Activated CD4-positive, CD25-positive, alpha-beta regulatory T cell treated with anti-CD3 and anti-CD28 coated beads, Interleukin-2, amount 50 U/mL, for 24 hours (primary cell): ENCODE data around the gene SLC7A1.
"Not testable (repeated sequence)": the region's sequence is repeated elsewhere in the genome, so short reads cannot be mapped to it uniquely, and the experiment has no call there.

Experiments used
- ATAC-seq, 2 donors: fragments of 150-1000 bp; cut with Tn5 transposase; one replicate each; pipeline ENCODE4 v1.10.0; 2021; ENCODE audit warnings: mild to moderate bottlenecking in 1 of 2, moderate library complexity in 1 of 2

Gene SLC7A1

GRCh38 chr13:29595380-29596063, at the start of gene SLC7A1:
SLC7A1 (minus strand) TSS chr13:29595688; CDS start chr13:29536188, 59,500 bp downstream.
- ATAC-seq = peak; percentile 86 to 88

DNA sequence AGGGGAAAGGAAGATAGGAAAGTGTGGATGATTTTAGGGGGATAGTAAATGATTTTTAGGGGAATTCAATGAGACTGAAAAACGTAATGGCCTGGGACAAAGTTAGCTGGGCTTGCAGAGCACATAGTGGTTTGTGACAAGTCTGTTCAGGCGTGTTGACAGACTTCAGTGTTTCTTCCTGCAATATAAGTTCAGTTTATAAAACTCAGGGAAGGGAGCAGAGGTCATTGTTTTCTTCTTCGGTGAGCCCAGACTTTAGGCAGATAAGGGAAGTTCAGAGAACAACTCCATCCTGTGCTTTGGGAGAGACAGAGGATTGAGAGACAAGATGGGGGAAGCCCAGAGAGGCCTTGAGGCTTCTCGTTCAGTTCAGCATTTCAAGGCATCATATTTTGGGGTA, 45.2 kb upstream of the SLC7A1 start:
- no peak for ATAC-seq

DNA sequence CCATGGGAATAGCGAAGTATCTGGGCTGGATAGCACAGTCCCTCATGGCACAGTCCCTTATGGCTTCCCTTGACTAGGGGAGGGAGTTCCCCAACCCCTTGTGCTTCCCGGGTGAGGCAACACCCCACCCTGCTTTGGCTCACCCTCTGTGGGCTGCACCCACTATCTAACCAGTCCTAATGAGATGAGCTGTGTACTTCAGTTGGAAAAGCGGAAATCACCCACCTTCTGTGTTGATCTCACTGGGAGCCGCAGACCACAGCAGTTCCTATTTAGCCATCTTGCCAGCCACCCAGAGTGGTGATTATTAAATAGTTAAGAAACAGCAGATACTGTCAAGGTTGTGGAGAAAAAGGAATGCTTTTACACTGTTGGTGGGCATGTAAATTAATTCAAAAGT, 41.3 kb upstream of the SLC7A1 start:
- not testable (repeated sequence) for ATAC-seq

DNA sequence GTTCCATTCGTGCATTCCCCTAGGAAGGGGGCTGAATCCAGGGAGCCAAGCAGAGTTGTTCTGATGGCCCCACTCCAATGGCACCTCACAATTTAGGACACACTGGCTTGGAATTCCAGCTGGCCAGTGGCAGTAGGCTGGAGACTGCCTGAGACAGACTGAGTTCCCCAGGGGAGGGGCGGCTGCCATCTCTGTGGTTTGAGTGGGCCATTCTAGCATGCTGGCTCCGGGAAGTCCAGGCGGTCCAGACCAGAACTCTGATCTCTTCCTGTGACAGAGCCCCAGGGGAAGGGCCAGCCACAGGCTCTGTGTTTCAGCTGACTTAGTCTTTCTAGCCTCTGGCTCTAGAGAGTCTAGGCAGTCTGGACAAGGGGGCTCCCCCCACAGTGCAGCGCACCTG, 29.5 kb upstream of the SLC7A1 start:
- ATAC-seq = no peak

DNA sequence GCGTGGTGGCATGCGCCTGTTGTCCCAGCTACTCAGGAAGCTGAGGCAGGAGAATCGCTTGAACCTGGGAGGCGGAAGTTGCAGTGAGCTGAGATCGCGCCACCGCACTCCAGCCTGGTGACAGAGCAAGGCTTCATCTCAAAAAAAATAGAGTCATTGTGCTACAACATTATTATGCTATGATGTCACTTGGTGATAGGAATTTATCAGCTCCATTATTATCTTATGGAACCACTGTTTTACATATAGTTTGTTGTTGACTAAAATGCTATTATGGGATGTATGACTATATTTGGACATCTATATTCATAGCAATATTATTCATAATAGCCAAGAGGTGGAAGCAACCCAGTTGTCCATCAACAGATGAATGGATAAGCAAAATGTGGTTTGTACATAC, 26.4 kb upstream of the SLC7A1 start:
- ATAC-seq = no peak

DNA sequence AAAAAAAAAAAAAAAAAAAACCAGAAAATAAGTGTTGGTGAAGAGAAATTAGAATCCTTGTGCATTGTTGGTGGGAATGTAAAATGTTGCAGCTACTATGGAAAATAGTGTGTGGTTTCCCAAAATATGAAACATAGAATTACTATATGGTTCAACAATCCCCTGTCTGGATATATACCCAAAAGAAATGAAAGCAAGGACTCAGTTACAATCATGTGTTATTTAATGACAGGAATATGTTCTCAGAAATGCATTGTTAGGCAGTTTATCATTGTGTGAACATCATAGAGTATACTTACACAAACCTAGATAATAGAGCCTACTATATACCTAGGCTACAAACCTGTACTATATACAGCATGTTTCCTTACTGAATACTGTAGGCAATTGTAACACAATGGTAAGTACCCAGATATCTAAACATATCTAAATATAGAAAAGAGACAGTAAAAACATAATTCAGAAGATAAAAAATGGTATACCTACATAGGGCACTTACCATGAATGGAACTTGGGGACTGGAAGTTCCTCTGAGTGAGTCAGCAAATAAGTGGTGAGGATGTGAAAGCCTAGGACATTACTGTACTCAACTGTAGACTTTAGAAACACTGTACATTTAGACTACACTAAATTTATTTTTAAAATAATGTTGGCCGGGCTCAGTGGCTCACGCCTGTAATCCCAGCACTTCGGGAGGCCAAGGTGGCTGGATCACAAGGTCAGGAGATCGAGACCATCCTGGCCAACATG, 25.7 kb upstream of the SLC7A1 start:
- no peak for ATAC-seq

GRCh38 chr13:29619995-29620394, 24.5 kb upstream of the SLC7A1 start:
- no peak for ATAC-seq

DNA sequence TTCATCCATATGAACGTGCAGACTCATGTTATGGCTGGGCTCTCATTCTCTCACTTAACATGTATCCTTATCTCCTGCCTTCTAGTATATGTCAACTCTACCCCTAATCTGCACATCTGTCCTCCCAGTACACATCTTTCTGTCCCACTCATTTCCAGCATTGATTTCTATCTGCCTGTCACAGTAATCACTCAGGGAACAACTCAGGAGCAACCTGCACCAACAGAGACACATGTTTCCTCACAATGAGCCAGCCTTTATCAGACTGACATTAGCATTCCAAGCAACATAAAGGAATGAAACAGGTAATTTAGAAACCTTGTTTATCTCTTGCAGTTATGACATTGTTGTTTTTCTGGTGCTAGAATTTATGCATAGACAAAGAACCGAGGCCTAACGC, 17.6 kb upstream of the SLC7A1 start:
- no peak for ATAC-seq

DNA sequence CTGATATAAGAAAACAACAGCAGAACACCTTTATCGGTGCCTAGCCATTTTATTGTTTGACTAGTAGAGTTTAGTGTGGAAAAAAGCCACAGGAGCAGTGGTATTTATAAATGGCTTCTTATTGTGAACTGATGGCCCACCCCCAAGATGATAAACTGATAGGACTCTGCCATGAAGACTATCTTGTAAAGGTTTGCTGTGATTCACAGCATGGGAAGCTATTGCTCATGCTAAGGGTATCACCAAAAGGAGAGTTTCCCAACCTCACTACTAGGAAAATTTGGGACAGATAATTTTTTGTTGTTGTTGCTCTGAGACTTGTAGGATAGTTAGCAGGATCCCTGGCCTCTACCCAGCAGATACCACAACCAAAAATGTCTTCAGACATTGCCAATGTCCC, 12.0 kb upstream of the SLC7A1 start:
- no peak for ATAC-seq

- no peak for ATAC-seq
These were observed 10.5 kb upstream of the SLC7A1 start for GRCh38 chr13:29605860-29606526.

DNA sequence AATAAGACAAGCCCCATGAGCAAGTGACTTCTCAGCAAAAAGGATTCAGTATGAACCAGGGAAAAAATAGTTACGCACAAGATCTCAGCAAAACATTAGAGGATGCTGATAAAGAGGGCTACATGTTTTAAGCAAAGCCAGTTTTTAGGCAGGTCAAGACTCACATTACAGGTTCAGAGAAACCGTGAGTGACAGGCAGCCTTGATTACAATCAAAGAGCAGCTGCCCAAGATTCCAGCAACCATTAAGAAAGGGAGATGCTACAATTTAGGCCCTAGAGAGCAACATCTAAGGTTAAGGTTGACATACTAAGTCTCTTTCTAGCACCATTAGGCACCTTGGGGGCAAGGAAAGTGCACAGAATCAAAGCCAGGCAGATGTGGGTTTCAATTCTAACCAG, 2.8 kb upstream of the SLC7A1 start:
- no peak for ATAC-seq

- no peak for ATAC-seq
These were observed 2.2 kb upstream of the SLC7A1 start for GRCh38 chr13:29597706-29598105.

DNA sequence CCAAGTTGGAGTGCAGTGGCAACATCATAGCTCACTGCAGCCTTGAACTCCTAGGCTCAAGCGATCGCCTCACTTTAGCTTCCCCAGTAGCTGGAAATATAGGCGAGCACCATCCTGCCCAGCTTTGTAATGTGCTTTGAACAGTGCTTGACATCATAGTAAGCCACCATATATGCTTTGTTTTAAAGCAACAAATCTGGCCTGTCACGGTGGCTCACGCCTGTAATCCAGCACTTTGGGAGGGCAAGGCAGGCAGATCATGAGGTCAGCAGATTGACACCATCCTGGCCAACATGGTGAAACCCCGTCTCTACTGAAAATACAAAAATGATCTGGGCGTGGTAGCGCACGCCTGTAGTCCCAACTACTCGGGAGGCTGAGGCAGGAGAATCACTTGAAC, 1.8 kb upstream of the SLC7A1 start:
- no peak for ATAC-seq

- no peak for ATAC-seq
These were observed 553 bp upstream of the SLC7A1 start for GRCh38 chr13:29596064-29596418.

- ATAC-seq = peak; percentile 50 to 53
These were observed 643 bp downstream of the SLC7A1 start for GRCh38 chr13:29594710-29595379.

DNA sequence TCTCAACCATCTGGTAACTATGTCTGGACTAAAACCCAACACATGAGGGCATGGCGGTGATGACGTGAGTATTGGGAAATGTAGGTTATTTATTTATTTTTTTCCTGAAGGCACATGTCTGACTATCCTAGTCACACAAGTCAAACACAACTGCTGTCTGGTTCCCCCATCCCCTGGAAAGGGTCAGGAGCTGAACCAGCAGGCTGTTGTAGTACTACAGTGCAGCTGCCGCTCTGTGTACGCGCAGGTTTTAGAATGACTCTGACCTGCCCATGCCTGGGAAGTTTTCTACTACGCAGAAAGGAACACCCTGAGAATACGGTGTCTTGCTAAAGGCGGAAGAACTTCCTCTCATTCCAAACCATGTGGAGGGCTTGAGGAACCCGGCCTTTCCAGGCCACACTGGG, 1.2 kb downstream of the SLC7A1 start:
- ATAC-seq = peak; percentile 32 to 42

- ATAC-seq = no peak
These were observed 1.7 kb downstream of the SLC7A1 start for GRCh38 chr13:29593605-29594297.

- no peak for ATAC-seq
These were observed 4.2 kb downstream of the SLC7A1 start for GRCh38 chr13:29591310-29591709.

DNA sequence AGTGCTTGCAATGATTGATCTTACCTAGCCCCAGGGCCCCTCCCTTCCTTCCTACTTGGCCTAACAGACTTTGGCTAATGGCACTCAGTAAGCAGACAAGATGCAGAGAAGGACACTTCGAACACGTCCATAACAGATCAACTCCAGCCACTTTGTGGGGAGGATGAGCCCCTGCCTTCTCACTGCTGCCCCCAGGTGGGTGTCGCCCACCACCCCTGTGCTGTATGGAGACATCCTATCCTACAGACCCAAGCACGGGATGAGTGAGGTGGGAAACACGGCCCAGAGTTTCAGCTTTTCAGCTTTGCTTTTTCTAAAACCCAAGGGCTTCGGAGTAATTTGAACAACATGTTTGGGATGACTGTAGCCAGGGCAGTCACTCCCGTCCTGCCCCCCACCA, 5.5 kb downstream of the SLC7A1 start:
- no peak for ATAC-seq

GRCh38 chr13:29589234-29589633, 6.3 kb downstream of the SLC7A1 start:
- ATAC-seq = no peak

DNA sequence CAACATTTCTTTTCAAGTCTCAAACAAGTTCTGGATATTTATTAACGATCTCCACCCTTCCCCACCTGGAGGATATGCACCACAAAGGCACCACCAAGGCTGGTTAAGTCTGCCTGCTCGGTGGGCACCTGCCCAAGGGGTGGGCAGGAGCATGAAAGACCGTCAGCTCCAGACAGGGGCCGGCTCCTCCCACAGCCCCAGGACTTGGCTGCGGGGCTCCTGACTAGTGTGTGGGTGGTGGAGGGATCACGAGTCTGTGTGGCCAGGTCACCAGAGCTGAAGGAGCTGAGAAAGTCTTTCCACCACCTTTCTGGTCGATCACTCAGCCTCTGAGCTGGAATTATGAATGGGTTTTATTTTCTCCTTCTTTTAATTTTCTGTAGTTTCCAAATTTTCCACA, 7.8 kb downstream of the SLC7A1 start:
- ATAC-seq = no peak

DNA sequence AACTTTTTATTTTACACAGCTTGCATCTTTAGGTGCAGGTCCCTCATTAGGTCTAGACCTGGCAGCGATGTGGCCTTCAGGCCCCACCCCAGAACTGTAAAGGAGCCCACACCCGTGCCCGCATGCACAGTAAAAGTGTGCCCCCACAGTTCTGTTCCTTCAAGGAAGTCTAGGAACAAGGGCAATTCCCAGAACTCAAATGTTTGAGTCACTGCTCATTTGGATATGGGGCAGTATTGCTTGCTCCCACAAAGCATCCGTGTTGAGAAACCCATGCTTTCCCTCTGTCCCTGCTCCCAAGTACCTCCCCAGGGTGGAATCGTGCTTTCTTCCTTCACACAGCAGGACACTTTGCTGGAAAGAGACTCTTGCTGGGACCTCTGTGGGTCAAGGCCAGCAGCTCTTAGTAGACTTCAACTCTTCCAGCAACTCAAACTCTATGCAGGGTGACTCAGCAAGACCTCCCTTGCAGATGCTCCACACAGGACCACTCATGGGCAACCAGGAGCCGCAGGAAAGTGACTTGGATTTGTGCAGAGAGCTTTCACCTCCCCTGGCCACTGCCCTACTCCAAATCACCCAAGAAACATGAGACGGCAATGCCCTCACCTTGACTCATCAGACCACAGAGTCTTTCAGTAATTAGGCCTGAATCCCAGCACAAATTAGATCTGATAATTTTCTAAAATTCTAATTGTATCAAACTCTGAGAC, 12.3 kb downstream of the SLC7A1 start:
- no peak for ATAC-seq
